Endothelial cell of umbilical vein (primary cell): ENCODE measurements around the gene PPP1R1B. TPM values are rescaled to one million over a fixed set of nuclear protein-coding genes. Genes with fewer than 3 reads are reported as not detected.

ENCODE experiments used
- BruUV-seq: library from RNA; stranded (reverse); fragments of 400-500 nt; replicated peaks from 2 replicates; lab custom pipeline; 2021; lab: Mats Ljungman, UMichigan
- CTCF ChIA-PET: fragments of 300-600, 350-600 bp; sonication (Branson Sonifier 250); formaldehyde crosslinking; loops from one replicate; lab custom pipeline; 2021; ENCODE audit warnings: antibody characterized with exemption, inconsistent platforms; lab: Charles Lee
- POLR2A ChIA-PET: fragments of 300-600, 350-600 bp; sonication (Branson Sonifier 250); formaldehyde crosslinking; loops from one replicate; lab custom pipeline; 2021; ENCODE audit warnings: antibody characterized with exemption, inconsistent platforms; lab: Charles Lee
- DNase-seq: peaks from one replicate; pipeline ENCODE4 v3.0.0-alpha.2; 2011; ENCODE audit warnings: low read depth, low spot score
- FAIRE-seq: peaks from 2 replicates; lab custom pipeline; 2011; peaks lifted over from hg19 to GRCh38; lab: Jason Lieb, UNC
- H2AFZ ChIP-seq: 2 replicates; pipeline ENCODE4 v1.6.0; 2012; ENCODE audit warnings: low read depth, low read length, control low read depth, inconsistent platforms
- H3K27ac ChIP-seq: 2 replicates; pipeline ENCODE4 v1.5.1; 2011; ENCODE audit warnings: low read depth, mild to moderate bottlenecking, control low read depth, low read length, moderate library complexity; ENCODE audit not compliant: insufficient read depth
- H3K27me3 ChIP-seq, 2 experiments: 2 replicates each; pipeline versions ENCODE4 v1.6.0 to v1.6.1; 2011; ENCODE audit warnings: low read length in 2 of 2, mixed read lengths in 1 of 2; ENCODE audit not compliant: control insufficient read depth in 2 of 2, insufficient read depth in 2 of 2
- H3K36me3 ChIP-seq, 2 experiments: 2 replicates in 1 of 2; 3 replicates in 1 of 2; pipeline ENCODE4 v1.5.1; 2011; ENCODE audit warnings: low read length in 2 of 2, mild to moderate bottlenecking in 1 of 2, moderate library complexity in 1 of 2; ENCODE audit not compliant: control insufficient read depth in 2 of 2, insufficient read depth in 2 of 2; ENCODE audit errors: extremely low read depth in 1 of 2
- H3K4me1 ChIP-seq: 3 replicates; pipeline ENCODE4 v1.5.1; 2011; ENCODE audit warnings: mild to moderate bottlenecking, low read length; ENCODE audit not compliant: control insufficient read depth, insufficient read depth; ENCODE audit errors: extremely low read depth
- H3K4me2 ChIP-seq: 2 replicates; pipeline ENCODE4 v1.6.1; 2011; ENCODE audit warnings: low read length, control low read depth, mixed read lengths; ENCODE audit not compliant: insufficient read depth
- H3K4me3 ChIP-seq, 3 experiments: fragments of 200-600 bp in 1 of 3; sonication (generic), shearing (Covaris generic) in 1 of 3; replicated peaks in 1 of 3; 2 replicates each; pipeline ENCODE4 v1.5.1; 2011 to 2016; ENCODE audit warnings: control low read depth in 3 of 3, low read length in 3 of 3, mild to moderate bottlenecking in 2 of 3, inconsistent platforms in 1 of 3, low read depth in 1 of 3, moderate library complexity in 1 of 3; ENCODE audit not compliant: insufficient read depth in 1 of 3
- H3K79me2 ChIP-seq: 2 replicates; pipeline ENCODE4 v1.6.0; 2012; ENCODE audit warnings: low read length, inconsistent platforms; ENCODE audit not compliant: control insufficient read depth, insufficient read depth
- H3K9ac ChIP-seq: replicated peaks from 2 replicates; pipeline ENCODE3; 2011; ENCODE audit warnings: low read length, control low read depth; ENCODE audit not compliant: insufficient read depth; ENCODE audit errors: extremely low read depth
- H3K9me1 ChIP-seq: replicated peaks from 3 replicates; pipeline ENCODE4 v1.6.0; 2011; ENCODE audit warnings: mild to moderate bottlenecking, low read length; ENCODE audit not compliant: control insufficient read depth, insufficient read depth; ENCODE audit errors: extremely low read depth
- H3K9me3 ChIP-seq: replicated peaks from 2 replicates; pipeline ENCODE4 v1.5.1; 2012; ENCODE audit warnings: low read length, inconsistent platforms; ENCODE audit not compliant: control insufficient read depth, insufficient read depth
- H4K20me1 ChIP-seq: replicated peaks from 2 replicates; pipeline ENCODE3; 2011; ENCODE audit warnings: mild to moderate bottlenecking, low read length; ENCODE audit not compliant: control insufficient read depth, insufficient read depth; ENCODE audit errors: extremely low read depth
- EZH2 ChIP-seq: IDR thresholded peaks from 2 replicates; pipeline ENCODE4 v1.6.1; 2012; ENCODE audit warnings: borderline replicate concordance, low read depth, mild to moderate bottlenecking, moderate library complexity, low read length, inconsistent platforms; ENCODE audit not compliant: severe bottlenecking
- FOS ChIP-seq: IDR thresholded peaks from 2 replicates; pipeline ENCODE4 v1.6.1; 2011; ENCODE audit warnings: mild to moderate bottlenecking, low read length, moderate library complexity, borderline replicate concordance; ENCODE audit not compliant: insufficient read depth
- GATA2 ChIP-seq: IDR thresholded peaks from 2 replicates; pipeline ENCODE4 v1.7.0; 2011; ENCODE audit warnings: low read depth, mild to moderate bottlenecking, moderate library complexity, mixed read lengths, low read length; ENCODE audit not compliant: insufficient read length, insufficient read depth
- JUN ChIP-seq: IDR thresholded peaks from 2 replicates; pipeline ENCODE4 v1.6.1; 2011; ENCODE audit warnings: borderline replicate concordance, low read depth; ENCODE audit not compliant: insufficient read length, insufficient read depth
- MYC ChIP-seq: IDR thresholded peaks from one replicate; pipeline ENCODE4 v1.6.1; 2011; ENCODE audit warnings: mild to moderate bottlenecking, low read depth, low read length
- POLR2A ChIP-seq: IDR thresholded peaks from 2 replicates; pipeline ENCODE4 v1.6.1; 2012; ENCODE audit warnings: low read depth, mild to moderate bottlenecking, control low read depth, low read length
- POLR2AphosphoS5 ChIP-seq: IDR thresholded peaks from 2 replicates; pipeline ENCODE4 v1.6.1; 2012; ENCODE audit warnings: low read depth, mild to moderate bottlenecking, control low read depth, low read length, moderate library complexity; ENCODE audit not compliant: insufficient read depth
- dilution Hi-C: fragments of 300-500 bp; cut with MboI; formaldehyde crosslinking; loops from one replicate; pipeline ENCODE4 v1.15.0; 2019; ENCODE audit warnings: low sequenced_read_pairs; ENCODE audit not compliant: extremely low pct_ligation_motif_present
- intact Hi-C: fragments of 100-400 bp; cut with micrococcal nuclease; formaldehyde crosslinking; loops from one replicate; pipeline ENCODE4 v1.10.0; 2022
- polyA plus RNA-seq, 4 experiments: library from polyadenylated mRNA; depleted of rRNA in 3 of 4; stranded (reverse) in 3 of 4; unstranded in 1 of 4; fragments of >200 nt; gene quantifications; 2 replicates each; pipeline versions ENCODE4 v1.2.1 to v1.2.3, GENCODE V29; 2011 to 2012; ENCODE audit warnings: missing spikeins in 1 of 4
- total RNA-seq: library from RNA; stranded (reverse); gene quantifications from 2 replicates; pipeline ENCODE4 v1.2.3, GENCODE V29; 2021
- TF ChIP-seq, protein P1 (sequence below), 2 donors: IDR thresholded peaks; 1 replicate in 1 of 2; 2 replicates in 1 of 2; pipeline ENCODE4 v1.5.1; 2011; ENCODE audit warnings: low read length in 2 of 2, mild to moderate bottlenecking in 2 of 2, moderate library complexity in 2 of 2, control low read depth in 1 of 2, inconsistent platforms in 1 of 2, low read depth in 1 of 2; ENCODE audit not compliant: insufficient read depth in 1 of 2; ENCODE audit errors: extremely low read depth in 1 of 2
- TF ChIP-seq, protein P2 (sequence below): IDR thresholded peaks from 2 replicates; pipeline ENCODE4 v1.6.1; 2011; ENCODE audit not compliant: insufficient read depth, insufficient read length

Gene PPP1R1B
- total and polyA plus RNA-seq, 2 donors (not counting 3 experiments of a cell fraction or from before 2014, with no cell fraction given), result not detected

DNA sequence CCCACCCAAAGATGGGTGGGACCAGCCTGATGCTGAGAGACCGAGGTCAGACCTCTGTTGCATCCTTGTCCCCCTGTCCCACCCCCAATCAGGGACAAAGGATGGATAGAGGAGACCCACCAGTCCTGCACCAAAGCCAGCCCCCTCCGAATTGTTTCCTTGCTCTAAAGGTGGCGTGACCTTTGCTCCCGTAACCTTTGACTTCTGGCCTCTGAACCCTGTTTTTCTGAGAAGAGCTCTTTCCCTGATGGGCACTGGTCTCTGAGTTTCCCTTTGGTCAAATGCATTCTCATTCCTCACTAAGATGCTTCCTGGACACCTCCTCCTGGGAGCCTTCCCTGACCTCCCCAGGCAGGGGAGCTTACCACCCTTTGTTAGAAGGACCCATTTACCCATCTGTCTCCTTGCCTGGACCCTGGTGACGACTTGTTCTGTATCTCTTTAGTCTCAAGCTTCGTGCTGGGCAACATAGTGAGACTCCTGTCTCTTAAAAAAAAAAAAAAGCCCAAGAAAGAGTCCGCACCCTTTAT, 13.8 kb upstream of the PPP1R1B start:
- intact Hi-C loops, result no loop called here
- TF ChIP-seq, protein P1, sequence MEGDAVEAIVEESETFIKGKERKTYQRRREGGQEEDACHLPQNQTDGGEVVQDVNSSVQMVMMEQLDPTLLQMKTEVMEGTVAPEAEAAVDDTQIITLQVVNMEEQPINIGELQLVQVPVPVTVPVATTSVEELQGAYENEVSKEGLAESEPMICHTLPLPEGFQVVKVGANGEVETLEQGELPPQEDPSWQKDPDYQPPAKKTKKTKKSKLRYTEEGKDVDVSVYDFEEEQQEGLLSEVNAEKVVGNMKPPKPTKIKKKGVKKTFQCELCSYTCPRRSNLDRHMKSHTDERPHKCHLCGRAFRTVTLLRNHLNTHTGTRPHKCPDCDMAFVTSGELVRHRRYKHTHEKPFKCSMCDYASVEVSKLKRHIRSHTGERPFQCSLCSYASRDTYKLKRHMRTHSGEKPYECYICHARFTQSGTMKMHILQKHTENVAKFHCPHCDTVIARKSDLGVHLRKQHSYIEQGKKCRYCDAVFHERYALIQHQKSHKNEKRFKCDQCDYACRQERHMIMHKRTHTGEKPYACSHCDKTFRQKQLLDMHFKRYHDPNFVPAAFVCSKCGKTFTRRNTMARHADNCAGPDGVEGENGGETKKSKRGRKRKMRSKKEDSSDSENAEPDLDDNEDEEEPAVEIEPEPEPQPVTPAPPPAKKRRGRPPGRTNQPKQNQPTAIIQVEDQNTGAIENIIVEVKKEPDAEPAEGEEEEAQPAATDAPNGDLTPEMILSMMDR (IDR thresholded peaks at IDR 0.05; ENCODE audit: extremely low read depth in 1 of 2, insufficient read depth in 1 of 2, low read depth in 1 of 2, low read length in 2 of 2), result no peak
- TF ChIP-seq, protein P2, sequence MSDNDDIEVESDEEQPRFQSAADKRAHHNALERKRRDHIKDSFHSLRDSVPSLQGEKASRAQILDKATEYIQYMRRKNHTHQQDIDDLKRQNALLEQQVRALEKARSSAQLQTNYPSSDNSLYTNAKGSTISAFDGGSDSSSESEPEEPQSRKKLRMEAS, result no peak
- TF ChIP-seq MYC (no peak), EZH2 (no peak), JUN (no peak), POLR2A (no peak), FOS (no peak), POLR2AphosphoS5 (no peak), GATA2 (no peak)
- H3K27me3 ChIP-seq, result peaks cover 20 to 24% of the 10 kb centered on the region in 2 experiments
- no peaks in the 10 kb centered on the region for H3K36me3 ChIP-seq
- H3K27ac ChIP-seq, result no peak overlapping the region
- FAIRE-seq, result no peak
- no peak overlapping the region for H3K4me2 ChIP-seq
- ChIA-PET POLR2A (no interaction called here), CTCF (interaction anchor here (0.9 to 1.6 kb wide), 2 partner anchors 9 to 65 kb away, joined by 3 to 20 read pairs; no protein-coding TSS in a partner anchor)
- dilution Hi-C loops, result no loop called here
- no peaks in the 10 kb centered on the region for H3K9me1 ChIP-seq
- no peak for DNase-seq
- BruUV-seq, result no TSS peak
- H3K9ac ChIP-seq, result no peak overlapping the region
- H3K79me2 ChIP-seq, result no peaks in the 10 kb centered on the region
- no peaks in the 10 kb centered on the region for H4K20me1 ChIP-seq
- no peak overlapping the region for H2AFZ ChIP-seq
- H3K9me3 ChIP-seq, result no peaks in the 10 kb centered on the region
- H3K4me1 ChIP-seq, result peaks cover 3% of the 10 kb centered on the region
- H3K4me3 ChIP-seq, result no peak overlapping the region
